Activated CD8-positive, alpha-beta memory T cell treated with anti-CD3 and anti-CD28 coated beads, Interleukin-2, amount 50 U/mL, for 24 hours (primary cell): Measurements from ENCODE around the gene TSSC4.

Source experiments
- DNase-seq: peaks from one replicate; pipeline ENCODE4 v3.0.0-alpha.2; 2020; ENCODE audit errors: extremely low read depth

The TSSC4 gene

DNA sequence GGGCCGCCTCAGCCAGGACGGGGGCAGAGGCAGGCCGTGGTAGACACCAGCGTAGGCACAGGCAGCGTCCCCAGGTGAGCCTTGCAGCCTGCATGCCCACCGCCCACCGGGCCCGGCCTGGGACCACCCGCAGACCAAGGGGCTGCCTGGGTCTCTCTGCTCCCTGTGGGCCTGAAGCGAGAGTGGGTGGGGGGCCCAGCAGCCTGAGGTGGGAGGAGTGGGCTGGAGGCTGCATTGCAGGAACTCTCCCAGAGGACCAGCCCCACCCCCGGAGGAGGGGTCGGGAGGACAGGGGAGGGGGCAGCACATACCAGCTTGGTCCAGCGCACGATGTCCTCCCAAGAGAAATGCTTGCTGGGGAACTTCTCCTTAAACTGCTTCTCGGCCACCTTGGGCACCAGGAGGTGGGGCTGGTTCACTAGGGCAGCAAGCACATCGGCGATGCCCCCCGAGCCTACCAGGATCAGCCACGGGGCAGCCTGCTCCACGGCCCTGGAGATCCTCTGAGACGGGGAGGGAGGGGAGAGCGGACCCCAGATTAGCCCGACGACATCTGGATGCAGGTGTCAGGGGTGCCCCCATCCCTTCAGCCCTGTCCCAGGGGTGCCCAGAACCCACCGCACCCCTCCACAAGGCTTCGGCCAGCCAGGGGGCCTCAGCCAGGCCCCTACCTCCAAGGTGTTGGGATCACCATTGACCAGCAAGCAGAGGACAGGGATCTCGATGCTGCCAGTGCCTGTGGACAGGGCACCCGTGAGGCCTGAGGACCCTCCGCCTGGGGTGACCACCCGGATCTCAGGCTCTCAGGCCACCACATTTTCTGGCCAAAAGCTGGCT is 17.5 kb downstream of the TSSC4 start:
- no peak for DNase-seq

DNA sequence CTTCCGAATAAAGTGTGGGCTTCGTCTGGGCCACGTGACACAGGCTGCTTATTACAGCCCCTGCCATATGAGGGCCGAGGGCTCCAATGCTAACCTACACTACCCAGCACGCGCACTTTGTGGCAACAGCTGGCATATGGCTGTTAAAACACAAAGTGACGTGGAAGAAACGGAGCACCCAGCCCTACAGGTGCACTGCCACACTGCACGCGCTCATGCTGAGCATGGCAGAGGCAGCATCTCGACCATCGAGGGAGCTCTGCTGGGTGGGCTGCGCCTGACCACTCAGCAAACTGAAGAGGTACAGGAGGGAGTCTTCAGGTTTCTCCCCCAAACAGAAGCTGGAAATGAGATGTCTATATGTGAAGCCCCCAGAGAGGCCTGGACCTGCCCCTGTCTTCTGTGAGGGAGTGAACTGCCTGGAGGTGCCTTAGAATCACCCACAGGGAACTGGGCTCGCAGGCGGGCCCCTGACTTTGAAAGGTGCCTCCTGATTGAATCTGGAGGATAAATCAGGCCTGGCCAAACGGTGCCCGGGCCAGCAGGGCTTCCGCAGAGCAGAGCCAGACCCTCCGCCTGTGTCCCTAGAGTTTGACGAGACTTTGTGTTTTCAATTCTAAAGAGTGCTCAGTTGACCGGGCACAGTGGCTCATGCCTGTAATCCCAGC is 18.3 kb downstream of the TSSC4 start:
- DNase-seq, result no peak

DNA sequence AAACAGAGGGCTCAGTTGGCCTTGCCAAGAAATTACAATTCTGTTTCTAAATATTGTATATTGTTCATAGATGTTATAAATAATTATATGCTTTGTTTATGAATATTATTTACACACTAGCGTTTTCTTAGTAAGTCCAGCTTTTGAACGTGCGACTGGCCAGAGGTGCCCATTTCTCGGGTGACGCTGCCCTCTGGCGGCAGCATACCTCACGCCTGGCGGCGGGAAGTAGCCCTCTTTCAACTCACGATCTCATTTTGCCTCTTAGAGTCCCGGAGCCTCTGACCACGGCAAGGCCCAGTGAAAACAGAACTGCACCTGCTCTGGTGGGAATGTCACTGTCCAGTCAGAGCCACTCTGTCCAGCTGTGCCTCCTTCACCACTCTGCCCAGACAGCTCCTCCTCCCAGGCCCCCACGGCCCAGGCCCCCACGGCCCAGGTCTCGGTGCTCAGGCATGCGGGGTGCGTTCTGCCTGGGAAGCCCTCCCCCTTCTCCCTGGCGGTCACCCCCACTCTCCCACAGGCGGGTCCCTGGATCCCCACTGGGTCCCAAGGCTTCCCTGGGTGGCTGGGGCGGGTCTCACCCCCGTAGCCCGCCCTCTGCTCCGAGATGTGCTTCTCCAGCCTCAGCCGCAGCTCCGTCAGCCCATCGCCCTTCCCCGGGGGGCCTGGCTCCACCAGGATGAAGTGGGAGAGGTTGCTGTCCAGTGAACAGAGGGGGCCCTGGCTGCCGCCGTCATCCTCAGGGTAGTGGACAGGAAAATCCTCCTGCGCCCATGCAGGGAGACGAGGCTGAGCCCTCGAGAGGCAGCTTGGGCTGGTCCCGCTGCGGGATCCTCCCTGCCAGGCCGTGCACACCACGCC is 19.3 kb downstream of the TSSC4 start:
- no peak for DNase-seq

DNA sequence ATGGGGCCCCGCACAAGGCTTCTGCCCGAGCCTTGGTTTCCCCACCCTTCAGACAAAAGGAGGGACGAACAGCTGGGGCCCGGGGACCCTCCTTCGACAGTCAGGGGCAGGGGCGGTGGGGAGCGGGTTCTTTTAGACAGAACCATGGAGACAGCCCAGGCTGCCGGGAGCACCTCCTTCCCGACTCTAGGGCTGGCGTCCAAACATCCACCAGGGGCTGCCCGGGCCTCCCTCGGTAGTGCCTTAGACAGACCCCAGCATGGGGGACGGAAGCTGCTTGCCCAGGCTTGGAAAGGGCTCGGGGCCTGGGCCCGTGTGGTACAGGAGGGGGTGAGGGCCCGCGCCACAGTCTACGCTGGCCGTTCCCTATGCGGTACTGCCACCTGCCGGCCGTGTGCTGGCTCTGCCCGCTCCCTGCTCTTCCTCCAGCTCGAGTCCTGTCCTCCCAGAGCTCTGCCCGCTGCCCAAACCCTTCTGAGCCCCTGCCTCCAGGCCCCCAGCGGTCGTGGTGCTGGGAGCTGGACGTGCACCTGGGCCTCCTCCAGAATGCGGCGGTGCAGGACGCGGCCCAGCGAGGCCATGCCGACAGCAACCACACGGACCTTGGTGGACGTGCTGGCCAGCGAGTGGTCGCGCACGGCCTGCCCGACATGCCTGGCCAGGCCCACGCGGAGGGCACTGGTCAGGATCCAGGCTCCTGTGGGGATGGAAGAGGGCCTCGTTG is 20.1 kb downstream of the TSSC4 start:
- peak; percentile 21 for DNase-seq

DNA sequence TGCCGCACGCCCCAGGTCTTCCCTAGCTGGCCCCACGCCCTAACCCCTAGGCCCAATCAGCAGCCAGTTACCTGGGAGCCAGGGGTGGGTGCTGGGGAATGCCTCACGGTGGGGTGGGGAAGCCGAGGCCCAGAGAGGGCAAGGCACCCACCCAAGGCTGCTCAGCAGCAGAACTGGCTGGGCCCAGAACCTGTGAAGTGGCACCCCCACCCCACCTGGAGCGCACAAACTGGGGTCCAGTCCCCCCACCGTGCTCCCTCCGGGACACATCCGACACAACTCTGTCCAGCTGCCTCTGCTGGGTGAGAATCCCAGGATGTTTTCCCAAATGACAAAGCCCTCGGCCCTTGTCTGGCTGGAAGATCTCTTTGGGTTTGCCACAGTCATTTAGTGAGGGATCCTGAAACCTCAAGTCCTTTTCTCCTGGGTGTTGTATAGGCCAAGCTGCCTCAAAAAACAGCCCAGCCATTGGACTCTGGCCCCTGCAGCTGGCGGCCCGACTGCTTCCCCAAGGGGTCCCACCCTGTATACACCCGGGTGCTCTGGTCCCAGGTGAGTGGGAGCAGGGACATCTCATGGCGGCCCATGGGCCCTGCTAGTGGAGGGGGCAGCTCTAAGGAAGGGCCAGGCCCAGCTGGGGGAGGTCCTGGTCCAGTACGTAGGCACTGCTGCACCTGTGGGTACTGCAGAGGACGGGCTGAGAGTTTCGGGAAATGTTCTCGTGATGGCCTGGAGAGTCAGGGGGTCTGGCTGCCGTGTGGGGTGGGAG is 20.9 kb downstream of the TSSC4 start:
- no peak for DNase-seq

DNA sequence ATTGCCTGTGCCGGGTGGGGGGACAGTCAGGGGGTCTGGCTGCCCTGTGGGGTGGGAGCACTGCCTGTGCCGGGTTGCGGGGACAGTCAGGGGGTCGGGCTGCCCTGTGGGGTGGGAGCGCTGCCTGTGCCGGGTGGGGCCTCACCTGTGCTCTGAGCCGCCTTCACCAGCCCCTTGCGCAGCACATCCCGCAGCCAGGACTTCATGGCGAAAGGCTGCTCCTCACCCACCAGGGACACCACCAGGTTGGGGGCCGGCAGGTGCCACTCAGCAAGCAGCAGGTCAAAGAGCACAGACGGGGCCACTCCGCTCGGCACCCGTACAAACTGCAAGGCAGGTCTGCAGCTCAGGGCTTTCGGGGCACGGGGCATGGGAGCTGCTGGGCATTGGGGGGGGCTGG is 21.4 kb downstream of the TSSC4 start:
- no peak for DNase-seq

DNA sequence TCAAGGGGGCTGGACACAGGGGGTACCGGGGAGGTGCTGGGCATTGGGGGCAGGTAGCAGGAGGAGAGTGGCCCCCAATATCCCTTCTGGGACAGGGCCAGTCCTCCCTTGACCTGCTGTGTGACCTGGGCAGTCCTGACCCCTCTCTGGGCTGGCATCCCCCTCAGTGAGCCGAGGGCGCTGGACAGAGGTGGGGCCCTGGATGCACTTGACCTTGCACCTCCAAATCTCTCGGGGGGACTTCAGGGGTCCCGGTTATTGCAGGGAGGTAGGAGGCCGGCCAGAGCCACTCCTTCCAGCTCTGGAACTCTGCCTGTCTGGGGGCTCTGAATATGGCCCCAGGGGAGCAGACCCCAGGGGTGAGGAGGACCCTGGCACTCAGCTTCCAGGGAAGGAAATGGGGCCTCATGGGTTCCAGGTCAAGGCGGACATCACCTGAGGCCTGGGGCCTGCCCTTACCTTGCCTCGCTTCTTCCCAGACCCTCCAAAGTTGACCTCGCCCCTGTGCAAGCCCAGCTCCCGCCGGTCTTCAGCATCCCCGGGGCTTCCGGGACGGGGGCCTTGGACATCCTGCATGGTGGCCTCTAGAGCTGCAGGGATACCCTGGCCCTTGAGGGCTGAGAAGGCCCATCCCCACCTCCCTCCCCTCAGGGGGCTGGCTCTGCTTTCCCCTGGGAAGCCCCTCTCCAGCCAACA is 22.1 kb downstream of the TSSC4 start:
- DNase-seq, result no peak

DNA sequence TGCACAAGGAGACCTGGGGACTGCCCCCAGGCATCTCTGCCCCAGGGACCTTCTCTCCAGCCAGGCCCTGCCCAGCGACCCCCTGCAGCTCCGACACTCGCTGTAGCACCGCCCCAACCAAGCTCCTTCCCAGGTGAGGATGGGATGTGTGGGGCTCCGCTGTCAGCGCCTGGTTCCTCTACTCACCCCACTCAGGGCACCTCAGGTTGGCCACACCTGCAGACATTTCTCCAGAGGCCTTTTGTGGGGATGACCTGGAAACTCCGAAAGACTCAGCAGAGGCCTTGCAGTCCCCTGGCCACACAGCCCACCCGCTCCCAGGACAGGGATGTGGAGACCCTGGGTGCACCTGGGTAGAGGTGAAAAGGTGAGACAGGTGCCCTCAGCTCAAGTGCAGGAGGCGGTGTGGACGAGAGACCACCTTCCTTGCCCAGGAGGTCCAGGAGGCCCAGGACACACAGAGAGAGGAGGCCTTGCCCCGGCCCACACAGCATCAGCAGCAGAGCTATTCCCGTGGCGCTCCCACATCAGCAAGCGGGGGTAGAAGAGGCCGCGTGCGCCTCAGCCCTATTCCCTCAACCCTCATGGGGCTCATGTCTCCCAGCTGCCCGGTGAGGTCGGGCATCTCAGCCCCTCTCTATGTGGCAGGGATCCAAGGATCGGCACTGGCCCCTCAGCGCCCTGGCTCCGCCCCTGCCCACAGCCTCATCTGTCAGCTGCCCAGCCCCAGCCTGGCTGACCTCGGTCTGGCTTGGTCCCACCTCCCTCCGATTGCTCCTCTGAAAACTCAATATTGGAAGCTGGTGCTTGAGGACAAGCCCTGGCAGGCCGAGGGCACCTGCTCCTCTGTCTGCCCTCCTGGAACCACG is 22.8 kb downstream of the TSSC4 start:
- no peak for DNase-seq

DNA sequence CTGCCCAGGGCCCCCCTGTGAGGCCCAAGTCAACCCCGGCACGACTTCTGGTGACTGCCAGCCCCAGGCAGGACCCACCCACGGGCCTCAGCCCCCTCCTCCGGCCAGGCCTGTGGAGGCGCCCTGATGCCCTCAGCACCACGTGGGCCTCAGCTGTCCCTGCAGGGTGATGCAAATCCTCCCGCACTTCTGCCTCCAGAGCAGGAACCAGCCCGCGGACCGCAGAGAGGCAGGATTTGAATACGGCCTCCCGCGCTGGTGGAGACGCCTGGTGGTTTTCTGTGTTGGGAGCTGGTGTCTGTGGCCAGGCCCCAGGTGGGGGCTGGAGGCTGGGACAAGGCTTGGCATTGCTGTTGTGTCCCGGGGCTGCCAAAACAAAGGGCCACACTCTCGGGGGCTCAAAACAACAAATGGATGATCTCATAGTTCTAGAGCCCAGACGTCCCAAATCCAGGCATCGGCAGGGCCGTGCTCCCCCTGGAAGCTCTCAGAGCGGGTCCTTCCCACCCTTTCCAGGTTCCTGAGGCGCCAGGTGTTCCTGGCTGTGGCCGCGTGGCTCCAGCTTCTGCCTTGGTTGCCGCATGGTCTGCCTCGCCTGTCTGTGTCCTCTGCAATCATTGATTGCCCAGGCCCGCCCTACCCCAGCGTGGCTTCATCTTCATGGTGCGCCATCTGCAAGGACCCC is 24.4 kb downstream of the TSSC4 start:
- DNase-seq, result no peak

DNA sequence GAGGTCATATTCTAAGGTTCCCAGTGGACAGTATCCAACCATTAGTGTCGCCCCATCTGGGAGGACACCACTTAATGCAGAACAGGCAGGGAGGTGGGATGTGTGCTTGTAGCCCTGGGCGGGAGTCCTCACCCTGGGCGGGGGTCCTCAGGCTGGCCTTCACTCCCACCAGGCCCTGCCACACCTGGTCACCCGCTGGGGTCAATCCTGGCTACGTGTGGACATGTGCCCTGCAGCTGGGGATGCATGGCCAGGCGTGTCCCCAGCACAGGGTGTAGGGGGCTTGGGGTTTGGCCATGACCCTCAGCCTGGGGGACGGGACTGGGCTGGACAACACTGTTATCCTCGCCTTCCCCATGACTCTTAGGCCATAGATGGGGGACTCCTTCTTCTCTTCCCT is 25.0 kb downstream of the TSSC4 start:
- DNase-seq, result no peak

DNA sequence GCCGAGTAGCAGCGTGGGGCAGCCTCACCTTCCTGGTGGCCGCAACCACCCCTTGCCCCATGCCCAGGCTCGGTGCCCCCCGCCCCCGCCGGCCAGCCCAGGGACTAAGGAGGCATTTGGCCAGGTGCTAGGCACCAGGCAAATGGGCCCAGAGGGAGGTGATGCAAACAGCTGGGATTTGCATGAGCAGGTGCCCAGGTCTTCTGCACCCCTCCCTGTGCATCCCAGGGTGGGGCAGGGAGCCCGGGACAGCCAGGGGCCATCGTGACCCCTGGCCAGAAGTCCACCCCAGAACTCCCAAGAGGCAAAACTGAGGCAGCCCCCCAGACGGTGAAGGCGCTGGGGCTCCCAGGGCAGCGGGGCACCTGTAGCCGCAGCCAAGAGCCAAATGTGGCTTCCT is 25.7 kb downstream of the TSSC4 start:
- no peak for DNase-seq

DNA sequence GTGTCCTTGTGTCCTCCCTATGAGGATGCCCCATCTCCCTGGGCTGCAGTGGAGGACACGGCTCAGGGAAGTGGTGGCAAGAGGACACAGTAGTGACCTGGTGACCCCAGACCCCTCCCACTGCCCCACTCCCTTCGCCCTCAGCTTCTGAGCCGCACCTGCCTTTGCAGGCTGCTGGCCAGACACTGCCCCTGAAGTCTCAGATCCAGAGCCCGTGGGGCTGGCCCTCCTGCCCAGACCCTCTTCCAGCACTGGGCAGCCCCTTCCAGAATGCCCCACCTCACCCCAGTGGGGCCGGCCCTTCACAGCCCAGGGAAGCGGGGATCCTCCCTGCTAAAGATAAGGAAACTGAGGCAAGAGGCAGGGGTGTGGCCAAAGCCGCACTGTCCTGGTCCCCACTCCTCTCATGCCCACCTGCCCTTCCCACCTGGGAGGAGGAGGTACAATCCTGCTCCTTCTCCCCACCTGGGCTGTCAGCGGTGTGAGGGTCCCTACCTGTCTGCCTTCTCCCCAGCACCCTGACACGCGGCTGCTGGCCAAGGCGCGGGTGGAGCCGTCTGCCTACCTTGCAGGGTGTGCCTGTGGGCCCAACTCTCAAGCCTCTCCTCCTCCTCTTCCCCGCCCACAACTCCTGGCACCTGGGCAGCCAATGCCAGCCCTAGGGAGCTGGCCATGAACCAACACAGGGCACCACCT is 26.4 kb downstream of the TSSC4 start:
- no peak for DNase-seq

DNA sequence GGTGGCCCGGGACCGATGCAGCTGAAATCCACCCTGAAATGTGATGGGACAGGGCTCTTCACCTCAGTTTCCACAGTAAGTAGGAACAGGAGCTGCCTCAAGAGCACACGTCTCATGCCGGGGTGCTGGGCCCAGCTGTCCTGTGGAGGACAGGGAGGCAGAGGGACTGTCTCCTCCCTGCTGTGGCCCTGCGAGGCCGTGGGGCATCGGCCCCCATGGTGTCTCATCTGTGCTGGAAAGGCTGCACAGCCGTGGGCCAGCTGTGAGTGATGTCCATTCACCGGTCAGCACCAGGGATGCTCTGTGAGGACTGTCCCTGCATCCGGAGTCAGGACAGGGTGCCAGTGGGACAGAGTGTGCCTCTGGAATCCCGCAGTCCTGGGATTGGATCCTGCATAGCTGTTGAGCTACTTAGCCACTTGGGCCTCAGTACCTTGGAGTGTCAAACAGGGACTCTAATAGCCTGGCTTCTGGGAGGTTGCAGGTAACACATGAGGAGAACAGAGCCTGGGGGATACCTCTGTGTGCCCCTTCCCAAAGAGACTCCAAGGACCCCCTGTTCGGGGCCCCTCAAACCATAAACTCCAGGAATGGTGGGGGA is 27.3 kb downstream of the TSSC4 start:
- no peak for DNase-seq

DNA sequence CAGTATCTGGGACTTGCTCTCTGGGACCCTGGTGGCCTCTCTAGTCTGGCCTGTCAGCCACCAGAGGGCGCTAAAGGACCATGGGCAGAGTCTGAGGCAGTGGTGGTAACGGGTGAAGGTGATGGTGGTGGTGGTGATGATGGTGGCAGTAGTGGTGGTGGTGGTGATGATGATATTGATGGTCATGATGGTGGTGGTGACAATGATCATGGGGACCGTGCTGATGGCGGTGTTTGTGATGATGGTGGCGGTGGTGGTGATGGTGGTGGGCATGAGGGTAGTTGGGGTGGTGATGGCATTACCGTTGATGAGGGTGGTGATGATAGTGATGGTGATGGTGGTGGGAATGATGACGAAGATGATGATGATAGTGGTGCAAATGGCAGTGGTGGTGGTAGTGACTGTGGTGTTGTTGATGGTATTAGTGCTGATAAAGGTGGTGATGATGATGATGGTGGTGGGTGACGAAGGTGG is 27.8 kb downstream of the TSSC4 start:
- DNase-seq, result peak; percentile 70

DNA sequence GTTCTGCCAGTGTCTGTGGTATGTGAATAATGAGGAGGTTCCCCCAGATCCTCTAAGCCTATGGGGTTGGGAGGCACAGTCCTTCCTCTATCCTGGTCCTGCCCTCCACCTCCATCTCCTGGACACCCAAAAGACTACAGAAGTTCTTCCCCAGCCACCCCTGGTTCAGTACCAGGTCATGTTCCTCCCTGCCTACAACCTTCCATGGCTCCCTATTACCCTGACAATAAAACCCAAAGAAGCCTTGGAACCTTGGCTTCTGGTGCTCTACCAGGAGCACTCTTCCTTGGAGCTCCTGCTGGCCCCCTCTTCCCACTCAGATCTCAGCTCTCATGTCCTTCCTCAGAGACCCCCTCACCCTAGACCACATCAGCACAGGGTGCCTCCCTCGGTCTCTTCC is 30.8 kb downstream of the TSSC4 start:
- no peak for DNase-seq

DNA sequence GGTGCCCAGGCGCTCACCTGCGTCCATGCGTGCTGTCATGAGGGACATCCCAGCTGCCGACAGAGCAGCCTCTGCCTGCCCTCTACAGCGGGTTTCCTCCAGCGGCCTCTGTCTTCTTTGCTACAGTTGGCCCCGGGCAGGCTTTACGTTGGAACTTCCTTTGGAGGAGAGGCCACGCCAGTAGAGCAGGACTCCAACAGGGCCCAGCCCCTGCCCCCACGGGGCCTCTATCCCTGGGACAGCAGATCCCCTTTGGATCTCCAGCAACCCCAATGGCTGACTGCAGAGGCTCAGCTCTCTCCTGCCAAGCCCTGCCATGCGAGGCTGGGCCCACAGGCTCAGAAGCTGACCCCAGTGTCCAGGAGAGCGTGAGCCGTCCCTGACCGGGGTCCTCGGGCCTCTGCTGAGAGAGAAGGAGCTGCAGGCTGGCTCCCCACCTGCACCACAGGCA is 31.6 kb downstream of the TSSC4 start:
- no peak for DNase-seq

DNA sequence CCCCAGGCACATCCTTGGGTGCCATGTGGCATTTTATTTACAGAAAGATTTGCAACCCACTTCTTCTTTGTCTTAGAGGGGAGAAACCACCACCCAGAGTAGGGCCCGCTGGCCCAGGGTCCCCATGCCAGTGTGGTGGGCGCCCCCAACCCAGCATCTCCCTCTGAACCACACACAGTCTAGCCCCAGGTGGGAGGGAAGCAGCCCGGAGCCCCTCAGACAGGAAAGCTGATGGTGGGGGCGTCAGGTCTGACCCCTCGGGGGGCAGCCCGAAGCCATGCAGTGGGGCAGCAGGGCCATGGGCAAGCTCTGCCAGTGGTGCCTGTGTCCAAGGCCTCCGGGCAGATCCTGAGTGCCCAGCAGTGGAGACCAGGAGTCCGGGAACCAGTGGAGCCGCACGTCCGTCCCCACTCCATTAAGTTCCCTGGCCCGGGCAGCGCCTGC is 32.1 kb downstream of the TSSC4 start:
- DNase-seq, result no peak
